Measurements from ENCODE around the gene ARID1B.

ARID1B gene

DNA sequence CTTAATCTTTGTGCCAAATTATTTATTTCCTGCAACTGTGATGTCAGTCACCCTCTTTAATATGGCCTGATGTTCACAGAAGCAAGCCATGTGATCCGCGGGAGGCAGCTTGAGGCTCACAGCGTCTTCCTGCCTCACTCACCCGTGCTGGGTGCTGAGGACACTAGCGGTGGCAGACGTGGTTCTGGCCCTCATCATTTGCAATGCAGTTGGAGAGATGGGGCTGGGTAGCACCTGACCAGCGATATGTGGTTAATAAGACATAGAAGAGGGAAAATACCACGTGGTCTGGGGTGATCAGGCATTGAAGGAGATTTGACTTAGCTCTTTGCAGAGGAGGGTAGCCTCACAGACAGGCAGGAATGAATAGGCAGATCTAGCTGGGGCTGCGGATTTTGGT is 281.4 kb downstream of the ARID1B start:
- no peak for DNase-seq (ENCODE audit: low read depth, low spot score)
- H3K4me3 ChIP-seq (ENCODE audit: low read depth, low read length) = no peak overlapping the region
- TF ChIP-seq, protein P1, sequence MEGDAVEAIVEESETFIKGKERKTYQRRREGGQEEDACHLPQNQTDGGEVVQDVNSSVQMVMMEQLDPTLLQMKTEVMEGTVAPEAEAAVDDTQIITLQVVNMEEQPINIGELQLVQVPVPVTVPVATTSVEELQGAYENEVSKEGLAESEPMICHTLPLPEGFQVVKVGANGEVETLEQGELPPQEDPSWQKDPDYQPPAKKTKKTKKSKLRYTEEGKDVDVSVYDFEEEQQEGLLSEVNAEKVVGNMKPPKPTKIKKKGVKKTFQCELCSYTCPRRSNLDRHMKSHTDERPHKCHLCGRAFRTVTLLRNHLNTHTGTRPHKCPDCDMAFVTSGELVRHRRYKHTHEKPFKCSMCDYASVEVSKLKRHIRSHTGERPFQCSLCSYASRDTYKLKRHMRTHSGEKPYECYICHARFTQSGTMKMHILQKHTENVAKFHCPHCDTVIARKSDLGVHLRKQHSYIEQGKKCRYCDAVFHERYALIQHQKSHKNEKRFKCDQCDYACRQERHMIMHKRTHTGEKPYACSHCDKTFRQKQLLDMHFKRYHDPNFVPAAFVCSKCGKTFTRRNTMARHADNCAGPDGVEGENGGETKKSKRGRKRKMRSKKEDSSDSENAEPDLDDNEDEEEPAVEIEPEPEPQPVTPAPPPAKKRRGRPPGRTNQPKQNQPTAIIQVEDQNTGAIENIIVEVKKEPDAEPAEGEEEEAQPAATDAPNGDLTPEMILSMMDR (IDR thresholded peaks at IDR 0.05; ENCODE audit: low read depth, low read length) = no peak
- in situ Hi-C loops (cut with HindIII; ENCODE audit: low sequenced_read_pairs) = no loop called here

DNA sequence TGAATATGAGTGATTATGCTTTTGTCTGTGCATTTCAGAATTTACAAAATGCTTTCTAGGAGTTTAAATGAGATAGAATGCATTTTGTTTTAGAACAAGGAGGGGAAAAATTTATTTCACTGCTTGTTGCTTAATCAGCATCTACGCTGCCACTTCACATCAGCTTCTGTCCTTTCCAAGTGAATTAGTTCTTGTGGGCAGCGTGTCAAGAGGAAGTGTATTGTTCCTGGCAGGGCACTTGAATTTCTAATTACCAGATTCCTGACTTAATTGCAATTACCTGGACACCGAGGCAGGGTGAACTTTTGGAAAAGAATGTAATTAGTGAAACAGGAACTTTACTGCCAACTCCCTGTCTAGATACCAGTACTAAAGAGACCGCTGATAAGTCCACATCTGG is 282.6 kb downstream of the ARID1B start:
- TF ChIP-seq, protein P1 (IDR thresholded peaks at IDR 0.05; ENCODE audit: low read depth, low read length) = no peak
- H3K4me3 ChIP-seq (ENCODE audit: low read depth, low read length) = no peak overlapping the region
- DNase-seq (ENCODE audit: low read depth, low spot score) = no peak
- in situ Hi-C loops (cut with HindIII; ENCODE audit: low sequenced_read_pairs) = no loop called here

DNA sequence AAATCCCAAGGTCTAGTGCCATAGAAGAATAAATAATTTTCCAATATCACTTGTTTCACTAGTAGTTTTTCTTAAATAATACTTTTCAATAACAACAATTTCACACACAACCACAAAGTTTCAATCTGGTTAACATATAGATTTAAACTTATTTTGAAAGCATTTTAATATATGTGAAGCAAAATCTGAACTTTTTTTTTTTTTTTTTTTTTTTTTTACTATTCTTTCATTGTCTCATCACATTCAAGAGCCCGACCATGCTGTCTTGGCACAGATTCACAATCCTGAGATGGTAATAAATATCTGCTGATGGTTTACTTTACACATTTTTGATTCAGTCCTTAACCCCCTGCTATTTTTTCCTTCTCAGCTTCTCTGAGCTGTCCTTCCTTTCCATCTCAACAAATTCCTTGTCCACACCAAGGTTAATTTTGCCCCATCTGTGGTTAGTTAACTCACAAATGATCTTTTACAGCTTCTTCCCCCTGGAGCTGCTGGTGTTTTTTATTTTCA is 283.3 kb downstream of the ARID1B start:
- in situ Hi-C loops (cut with HindIII; ENCODE audit: low sequenced_read_pairs) = no loop called here
- no peak overlapping the region for H3K4me3 ChIP-seq (ENCODE audit: low read depth, low read length)
- TF ChIP-seq, protein P1 (IDR thresholded peaks at IDR 0.05; ENCODE audit: low read depth, low read length) = no peak
- peak; percentile 30 for DNase-seq (ENCODE audit: low read depth, low spot score)

DNA sequence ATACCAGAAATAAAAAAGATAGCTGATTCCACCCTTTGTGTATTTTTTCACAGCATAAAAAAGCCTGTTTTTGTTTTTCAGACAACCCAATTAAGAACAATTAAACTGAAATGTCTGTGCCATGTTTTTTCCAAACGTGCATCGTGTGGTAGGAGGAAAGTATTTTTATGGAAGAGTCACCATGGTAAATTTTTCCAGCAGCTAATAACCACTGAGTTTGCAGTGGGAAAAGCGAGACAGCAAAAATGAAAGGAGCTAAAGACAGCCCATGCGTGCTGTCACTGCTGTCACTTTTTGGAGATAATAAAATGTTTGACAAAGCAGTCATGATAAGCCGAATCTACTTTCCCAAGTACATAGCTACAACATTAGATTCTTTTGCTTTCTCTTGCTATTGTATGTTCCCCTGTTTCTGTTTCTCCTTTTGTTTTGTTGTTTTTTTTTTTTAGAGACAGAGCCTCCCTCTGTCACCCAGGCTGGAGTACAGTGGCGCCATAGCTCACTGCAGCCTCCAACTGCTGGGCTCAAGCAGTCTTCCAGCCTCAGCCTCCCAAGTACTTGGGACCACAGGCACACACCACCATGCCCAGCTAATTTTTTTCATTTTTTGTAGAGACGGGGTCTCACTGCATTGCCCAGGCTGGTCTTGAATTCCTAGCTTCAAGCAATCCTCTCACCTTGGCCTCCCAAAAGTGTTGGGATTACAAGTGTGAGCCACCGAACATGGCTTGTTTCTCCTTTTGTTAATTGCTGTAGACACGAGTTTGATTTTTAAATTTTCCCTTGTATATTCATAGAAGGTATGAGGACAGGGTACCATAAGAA is 284.8 kb downstream of the ARID1B start:
- no peak for DNase-seq (ENCODE audit: low read depth, low spot score)
- no peak overlapping the region for H3K4me3 ChIP-seq (ENCODE audit: low read depth, low read length)
- TF ChIP-seq, protein P1 (IDR thresholded peaks at IDR 0.05; ENCODE audit: low read depth, low read length) = no peak
- in situ Hi-C loops (cut with HindIII; ENCODE audit: low sequenced_read_pairs) = no loop called here

DNA sequence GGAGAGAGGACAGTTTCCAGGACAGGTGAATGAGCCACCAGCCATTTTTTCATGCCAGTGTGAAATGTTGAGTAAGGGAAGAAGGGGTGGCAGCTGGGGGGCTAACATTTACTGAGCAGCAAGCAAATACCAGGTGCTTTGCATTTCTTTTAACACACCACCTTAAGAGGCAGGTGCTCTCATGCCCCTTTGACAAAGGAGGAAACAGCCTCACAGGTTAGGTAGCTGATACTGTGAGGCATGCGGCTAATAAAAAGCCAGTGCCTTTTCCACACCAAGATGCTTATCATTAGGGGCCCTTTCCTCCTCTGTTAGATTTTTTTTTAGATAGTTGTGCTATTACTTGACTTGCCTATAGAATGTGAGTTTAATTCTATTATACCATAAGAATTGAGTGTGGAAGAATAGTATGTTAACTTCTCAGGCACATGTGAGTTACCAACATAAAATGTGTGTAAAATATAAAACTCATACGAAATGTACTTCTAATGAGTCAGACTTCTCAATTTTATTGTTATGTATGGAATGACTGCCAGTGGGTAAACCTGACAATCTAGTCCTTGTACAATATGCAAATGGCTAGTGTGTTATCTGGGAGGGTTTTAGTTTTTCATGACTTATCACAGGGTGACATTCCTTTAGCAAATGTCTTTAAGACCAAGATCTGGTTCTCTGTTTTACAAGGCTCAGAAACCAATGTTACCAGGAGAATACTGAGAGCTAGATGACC is 286.2 kb downstream of the ARID1B start:
- no peak overlapping the region for H3K4me3 ChIP-seq (ENCODE audit: low read depth, low read length)
- in situ Hi-C loops (cut with HindIII; ENCODE audit: low sequenced_read_pairs) = no loop called here
- no peak for DNase-seq (ENCODE audit: low read depth, low spot score)
- TF ChIP-seq, protein P1 (IDR thresholded peaks at IDR 0.05; ENCODE audit: low read depth, low read length) = no peak

DNA sequence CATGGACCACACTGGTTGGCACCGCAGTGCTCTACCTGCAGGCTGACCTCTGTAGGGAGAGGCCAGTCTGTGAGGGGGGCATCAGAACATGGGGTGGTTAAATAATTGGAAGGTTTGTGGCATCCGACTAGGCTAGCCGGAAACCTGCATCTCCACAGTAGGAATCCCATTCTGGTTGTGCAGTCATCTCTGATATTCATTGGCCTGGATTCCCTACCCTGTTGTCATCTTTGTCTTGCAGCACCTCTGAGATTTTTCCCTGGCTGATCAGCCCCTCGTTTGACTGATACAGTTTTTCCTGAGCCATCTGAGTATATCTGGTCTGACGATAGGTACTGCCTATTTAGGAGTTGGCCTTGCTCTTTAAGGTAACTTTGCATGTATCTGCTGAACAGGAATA is 286.7 kb downstream of the ARID1B start:
- no peak for DNase-seq (ENCODE audit: low read depth, low spot score)
- H3K4me3 ChIP-seq (ENCODE audit: low read depth, low read length) = no peak overlapping the region
- TF ChIP-seq, protein P1 (IDR thresholded peaks at IDR 0.05; ENCODE audit: low read depth, low read length) = no peak
- in situ Hi-C loops (cut with HindIII; ENCODE audit: low sequenced_read_pairs) = no loop called here
